Measurements from ENCODE around the gene OR2AE1.

- TF ChIP-seq CTCF (IDR thresholded peaks at IDR 0.05; ENCODE audit: insufficient read depth, low read length, poor library complexity, severe bottlenecking) (no peak), EZH2phosphoT487 (conservative IDR thresholded peaks at IDR 0.05; ENCODE audit: low read length) (no peak)
These were observed 43.5 kb downstream of the OR2AE1 start for GRCh38 chr7:99833289-99833877.
